Mucosa of rectum (tissue), 2 donors: ENCODE measurements around the gene MITF.

Experiments used
- H3K27ac ChIP-seq, 2 donors: one replicate each; pipeline ENCODE4 v1.7.0; 2013; ENCODE audit warnings: inconsistent platforms in 2 of 2, low read depth in 2 of 2, low read length in 2 of 2
- H3K27me3 ChIP-seq, 2 donors: one replicate each; pipeline ENCODE4 v1.7.0; 2013; ENCODE audit warnings: low read length in 2 of 2; ENCODE audit not compliant: control insufficient read depth in 2 of 2, insufficient read depth in 2 of 2
- H3K36me3 ChIP-seq, 2 donors: one replicate each; pipeline ENCODE4 v1.7.0; 2013; ENCODE audit warnings: low read length in 2 of 2; ENCODE audit not compliant: control insufficient read depth in 2 of 2, insufficient read depth in 2 of 2
- H3K4me1 ChIP-seq, 2 donors: one replicate each; pipeline ENCODE4 v1.7.0; 2013; ENCODE audit warnings: low read length in 2 of 2, mild to moderate bottlenecking in 1 of 2; ENCODE audit not compliant: control insufficient read depth in 2 of 2, insufficient read depth in 2 of 2
- H3K4me3 ChIP-seq, 2 donors: one replicate each; pipeline ENCODE4 v1.7.0; 2013; ENCODE audit warnings: low read length in 2 of 2
- H3K9ac ChIP-seq, 2 donors: one replicate each; pipeline ENCODE4 v1.7.0; 2013; ENCODE audit warnings: low read length in 2 of 2, low read depth in 1 of 2, mild to moderate bottlenecking in 1 of 2
- H3K9me3 ChIP-seq, 2 donors: one replicate each; pipeline ENCODE4 v1.7.0; 2013; ENCODE audit warnings: low read length in 2 of 2; ENCODE audit not compliant: control insufficient read depth in 2 of 2
- donor health status: healthy.
- donor health status: Normal muscosa, but diverticular disease.

Gene MITF

DNA sequence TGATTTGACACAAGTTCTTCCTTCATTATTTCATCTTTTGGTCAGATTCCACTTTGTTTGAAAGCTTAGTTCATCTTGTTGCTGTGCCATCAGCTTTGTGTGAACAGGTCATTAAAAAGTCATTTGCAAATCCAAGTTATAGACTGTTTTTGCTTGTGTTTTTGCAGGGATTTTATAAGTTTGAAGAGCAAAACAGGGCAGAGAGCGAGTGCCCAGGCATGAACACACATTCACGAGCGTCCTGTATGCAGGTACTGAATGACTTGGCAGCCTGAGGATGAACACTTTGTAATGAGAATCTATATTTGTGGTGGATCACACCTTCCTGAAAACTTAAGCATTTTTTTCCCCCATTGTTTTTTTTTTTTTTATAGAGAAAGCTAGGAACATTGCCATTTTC is 199.7 kb downstream of the MITF start:
- H3K4me3 ChIP-seq = no peak overlapping the region
- no peaks in the 10 kb centered on the region for H3K4me1 ChIP-seq
- H3K36me3 ChIP-seq = no peaks in the 10 kb centered on the region
- no peaks in the 10 kb centered on the region for H3K9me3 ChIP-seq
- no peaks in the 10 kb centered on the region for H3K27me3 ChIP-seq
- H3K9ac ChIP-seq = no peak overlapping the region
- no peak overlapping the region for H3K27ac ChIP-seq

- Histone ChIP-seq H3K9ac (no peak overlapping the region), H3K4me1 (no peaks in the 10 kb centered on the region), H3K9me3 (no peaks in the 10 kb centered on the region), H3K4me3 (no peak overlapping the region), H3K27me3 (no peaks in the 10 kb centered on the region), H3K36me3 (no peaks in the 10 kb centered on the region), H3K27ac (no peak overlapping the region)
These were observed 201.8 kb downstream of the MITF start for GRCh38 chr3:69941037-69941436.

DNA sequence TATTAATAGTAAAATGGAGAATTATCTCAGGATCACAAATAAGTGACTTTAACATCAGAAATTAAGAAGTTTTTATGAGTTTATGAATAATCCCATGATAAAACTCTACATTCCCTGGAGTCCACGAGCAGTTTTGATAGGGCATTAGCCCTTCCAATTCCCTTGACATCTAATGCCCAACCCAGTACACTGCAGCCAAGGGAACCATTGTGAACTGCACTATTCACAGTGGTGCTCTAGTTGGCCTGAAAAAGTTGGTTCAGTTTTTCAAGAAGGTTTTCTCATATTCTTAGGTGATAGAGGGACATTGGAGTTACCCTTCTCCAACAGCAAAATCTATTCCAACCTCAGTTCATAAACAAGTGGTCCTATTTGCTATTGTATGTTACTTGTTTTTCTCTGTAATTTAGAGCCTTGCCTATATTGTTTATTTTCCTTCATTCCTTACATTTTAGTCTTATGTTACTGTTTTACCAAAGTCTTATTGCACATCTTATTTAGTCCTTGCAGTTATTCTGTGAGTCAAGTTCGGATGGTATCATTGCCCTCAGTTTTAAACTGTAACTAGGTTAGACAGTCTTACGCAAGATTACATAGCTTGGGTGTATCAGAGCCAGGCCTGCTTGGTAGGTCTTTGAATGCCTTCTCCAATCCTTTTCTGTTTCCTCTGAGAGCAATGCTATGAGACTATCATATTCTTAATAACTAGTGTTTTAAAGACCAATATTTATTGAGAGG is 202.3 kb downstream of the MITF start:
- no peaks in the 10 kb centered on the region for H3K27me3 ChIP-seq
- H3K4me1 ChIP-seq = no peaks in the 10 kb centered on the region
- no peaks in the 10 kb centered on the region for H3K9me3 ChIP-seq
- H3K9ac ChIP-seq = no peak overlapping the region
- no peaks in the 10 kb centered on the region for H3K36me3 ChIP-seq
- no peak overlapping the region for H3K27ac ChIP-seq
- no peak overlapping the region for H3K4me3 ChIP-seq

DNA sequence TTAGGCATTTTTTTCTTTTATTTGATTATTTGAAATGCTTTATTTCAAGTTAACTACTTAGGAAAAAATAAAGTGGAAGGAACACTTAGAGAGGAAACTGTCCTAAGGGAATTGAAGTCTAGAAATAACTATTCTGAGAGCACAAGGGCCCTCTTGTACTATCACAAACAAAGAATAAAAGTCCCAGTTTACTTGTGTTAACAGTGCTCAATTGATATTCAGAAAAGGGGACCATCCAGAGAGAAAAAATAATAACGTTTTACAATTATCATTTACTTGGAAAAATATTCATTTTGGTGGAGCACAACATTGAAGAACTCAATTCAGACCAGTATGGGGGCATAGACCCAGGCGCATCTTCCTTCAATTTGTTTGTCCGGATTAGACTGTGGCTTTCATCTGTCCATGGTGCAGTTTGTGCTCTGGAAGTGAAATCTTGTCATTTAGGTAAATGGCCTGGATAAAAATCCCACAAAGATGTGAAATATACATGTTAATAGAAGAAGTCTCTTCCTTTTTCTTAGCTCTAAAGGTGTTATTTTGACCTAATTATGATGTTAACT is 205.7 kb downstream of the MITF start:
- H3K4me3 ChIP-seq = no peak overlapping the region
- H3K9me3 ChIP-seq = no peaks in the 10 kb centered on the region
- no peaks in the 10 kb centered on the region for H3K27me3 ChIP-seq
- peaks cover 0 to 9% of the 10 kb centered on the region in 2 donors for H3K4me1 ChIP-seq
- H3K9ac ChIP-seq = no peak overlapping the region
- H3K36me3 ChIP-seq = no peaks in the 10 kb centered on the region
- no peak overlapping the region for H3K27ac ChIP-seq

GRCh38 chr3:69948246-69948862 is 209.1 kb downstream of the MITF start:
- Histone ChIP-seq H3K36me3 (no peaks in the 10 kb centered on the region), H3K4me3 (no peak overlapping the region), H3K27ac (no peak overlapping the region), H3K27me3 (no peaks in the 10 kb centered on the region), H3K9ac (no peak overlapping the region), H3K9me3 (no peaks in the 10 kb centered on the region), H3K4me1 (peaks cover 0 to 9% of the 10 kb centered on the region in 2 donors)

- no peaks in the 10 kb centered on the region for H3K9me3 ChIP-seq
- H3K4me3 ChIP-seq = no peak overlapping the region
- H3K36me3 ChIP-seq = no peaks in the 10 kb centered on the region
- H3K27me3 ChIP-seq = no peaks in the 10 kb centered on the region
- H3K27ac ChIP-seq = no peak overlapping the region
- no peak overlapping the region for H3K9ac ChIP-seq
- peaks cover 0 to 9% of the 10 kb centered on the region in 2 donors for H3K4me1 ChIP-seq
These were observed 212.4 kb downstream of the MITF start for GRCh38 chr3:69951616-69952015.

GRCh38 chr3:69959581-69959980 is 220.3 kb downstream of the MITF start:
- no peaks in the 10 kb centered on the region for H3K9me3 ChIP-seq
- no peak overlapping the region for H3K9ac ChIP-seq
- H3K36me3 ChIP-seq = no peaks in the 10 kb centered on the region
- H3K4me1 ChIP-seq = no peaks in the 10 kb centered on the region
- H3K27ac ChIP-seq = no peak overlapping the region
- no peak overlapping the region for H3K4me3 ChIP-seq
- no peaks in the 10 kb centered on the region for H3K27me3 ChIP-seq

- no peaks in the 10 kb centered on the region for H3K9me3 ChIP-seq
These were observed 222.6 kb downstream of the MITF start for GRCh38 chr3:69961706-69962439.

DNA sequence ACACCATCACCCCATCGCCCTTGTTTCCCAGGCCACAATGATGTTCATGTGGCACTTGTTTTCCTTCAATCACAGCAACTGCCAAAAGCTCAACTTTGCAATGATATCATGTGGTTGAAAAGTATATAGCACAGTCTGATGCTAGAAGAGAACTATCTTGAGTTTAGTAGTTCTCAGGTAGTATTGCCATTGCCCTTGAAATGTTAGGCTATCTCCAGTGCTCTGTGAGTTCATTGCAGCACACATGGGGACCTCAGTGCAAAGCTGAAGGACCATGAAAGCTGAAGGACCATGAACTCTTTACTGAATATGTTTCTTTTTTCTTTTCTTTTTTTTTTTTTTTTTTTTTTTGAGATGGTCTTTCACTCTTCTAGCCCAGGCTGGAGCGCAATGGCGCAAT is 224.4 kb downstream of the MITF start:
- Histone ChIP-seq H3K9me3 (no peaks in the 10 kb centered on the region), H3K4me1 (no peaks in the 10 kb centered on the region), H3K4me3 (no peak overlapping the region), H3K36me3 (peaks cover 0 to 6% of the 10 kb centered on the region in 2 donors), H3K27ac (no peak overlapping the region), H3K27me3 (no peaks in the 10 kb centered on the region), H3K9ac (no peak overlapping the region)

More at GRCh38 chr3:69961706-69962439, 222.6 kb downstream of the MITF start:
- H3K27ac ChIP-seq = no peak overlapping the region
- no peaks in the 10 kb centered on the region for H3K27me3 ChIP-seq
- H3K9ac ChIP-seq = no peak overlapping the region
- no peaks in the 10 kb centered on the region for H3K4me1 ChIP-seq
- H3K36me3 ChIP-seq = peaks cover 0 to 6% of the 10 kb centered on the region in 2 donors
- H3K4me3 ChIP-seq = no peak overlapping the region

DNA sequence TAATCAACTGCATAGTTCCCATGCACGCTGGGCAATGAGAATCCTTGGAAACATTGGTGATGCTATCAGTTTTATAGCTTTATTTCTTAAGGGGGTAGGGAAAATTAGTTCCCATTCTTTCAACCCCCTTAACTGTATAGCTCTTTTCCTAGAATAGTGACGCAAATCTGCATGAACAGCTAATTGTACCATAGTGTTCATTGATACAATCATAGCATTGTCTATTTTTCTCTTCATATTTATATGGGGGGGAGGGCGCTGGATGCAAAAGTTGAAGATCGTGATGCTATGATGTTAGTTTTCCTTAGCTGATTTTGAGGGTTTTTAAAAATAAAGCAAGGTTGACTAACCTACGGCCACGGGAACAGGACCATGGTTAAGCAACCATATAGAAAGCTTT is 227.9 kb downstream of the MITF start:
- Histone ChIP-seq H3K27me3 (no peaks in the 10 kb centered on the region), H3K9me3 (no peaks in the 10 kb centered on the region), H3K4me3 (no peak overlapping the region), H3K4me1 (no peaks in the 10 kb centered on the region), H3K9ac (no peak overlapping the region), H3K36me3 (peaks cover 0 to 6% of the 10 kb centered on the region in 2 donors), H3K27ac (no peak overlapping the region)
